Stimulated activated CD4-positive, alpha-beta T cell treated with anti-CD3 and anti-CD28 coated beads, Interleukin-4, amount 100 ng/mL, for 1 hour (primary cell): ENCODE data around the gene DVL1.
"Not testable (repeated sequence)": the region's sequence is repeated elsewhere in the genome, so short reads cannot be mapped to it uniquely, and the experiment has no call there.

Experiments
- DNase-seq: peaks from one replicate; pipeline ENCODE4 v3.0.0-alpha.2; 2020

DVL1 gene

GRCh38 chr1:1324524-1325287 is 24.5 kb downstream of the DVL1 start, which contains the start of the genes CPTP and INTS11:
Gene CPTP (plus strand): TSS chr1:1324802. CDS start chr1:1326911, 2,109 bp downstream.
Gene INTS11 (minus strand): TSS chr1:1324660. CDS start chr1:1324608, 52 bp downstream.
- DNase-seq: peak; percentile 95

- DNase-seq: no peak
These were observed 25.1 kb downstream of the DVL1 start for GRCh38 chr1:1324084-1324523.

GRCh38 chr1:1322952-1323351 is 26.3 kb downstream of the DVL1 start:
- no peak for DNase-seq

- DNase-seq: no peak
These were observed 26.8 kb downstream of the DVL1 start for GRCh38 chr1:1322418-1322817.

- DNase-seq: no peak
These were observed 27.7 kb downstream of the DVL1 start for GRCh38 chr1:1321477-1321876.

- no peak for DNase-seq
These were observed 28.4 kb downstream of the DVL1 start for GRCh38 chr1:1320666-1321448.

GRCh38 chr1:1319646-1319941 is 29.6 kb downstream of the DVL1 start:
- DNase-seq: no peak

- DNase-seq: no peak
These were observed 30.2 kb downstream of the DVL1 start for GRCh38 chr1:1318777-1319645.

GRCh38 chr1:1318131-1318652 is 31.0 kb downstream of the DVL1 start:
- no peak for DNase-seq

GRCh38 chr1:1317420-1317819 is 31.8 kb downstream of the DVL1 start:
- no peak for DNase-seq

GRCh38 chr1:1316199-1316598 is 33.0 kb downstream of the DVL1 start:
- not testable (repeated sequence) for DNase-seq

GRCh38 chr1:1315435-1315954 is 33.7 kb downstream of the DVL1 start:
- DNase-seq: no peak

GRCh38 chr1:1314678-1315335 is 34.4 kb downstream of the DVL1 start:
- no peak for DNase-seq

- DNase-seq: no peak
These were observed 35.0 kb downstream of the DVL1 start for GRCh38 chr1:1314237-1314586.

- DNase-seq: no peak
These were observed 35.5 kb downstream of the DVL1 start for GRCh38 chr1:1313500-1314236.

- DNase-seq: no peak
These were observed 36.5 kb downstream of the DVL1 start for GRCh38 chr1:1312450-1313314.

GRCh38 chr1:1311107-1312104 is 37.8 kb downstream of the DVL1 start:
- DNase-seq: no peak

GRCh38 chr1:1310476-1311053 is 38.7 kb downstream of the DVL1 start:
- no peak for DNase-seq

- no peak for DNase-seq
These were observed 39.2 kb downstream of the DVL1 start for GRCh38 chr1:1310109-1310385.
